ENCODE results near the gene PATL1.

PATL1 gene

DNA sequence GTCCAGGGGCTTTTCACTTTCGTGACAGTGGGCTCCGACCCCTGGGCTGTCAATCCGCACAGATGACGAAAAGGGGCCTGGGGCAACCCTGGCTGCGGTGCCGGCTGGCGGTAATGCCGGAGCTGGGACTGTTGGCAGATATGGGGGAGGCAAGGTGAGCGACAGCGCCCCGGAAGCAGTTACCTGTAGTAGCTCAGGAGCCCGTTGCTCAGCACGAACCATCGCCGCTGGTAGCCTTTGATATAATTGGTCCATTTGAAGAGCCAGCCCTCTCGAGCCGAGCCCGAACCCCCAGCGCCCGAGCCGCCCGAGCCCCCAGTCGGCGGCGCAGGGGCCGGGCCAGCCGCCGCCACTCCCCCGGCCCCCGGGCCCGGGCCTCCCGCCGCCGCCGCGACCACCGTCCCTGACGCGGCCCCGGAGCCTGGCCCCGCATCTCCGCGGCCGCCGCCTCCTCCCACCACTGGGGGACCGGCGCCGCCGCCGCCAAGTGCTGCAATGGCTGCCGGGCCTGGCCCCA, 53.7 kb downstream of the PATL1 start:
- peak; percentile 29 for DNase-seq (ENCODE audit: low read depth)

DNA sequence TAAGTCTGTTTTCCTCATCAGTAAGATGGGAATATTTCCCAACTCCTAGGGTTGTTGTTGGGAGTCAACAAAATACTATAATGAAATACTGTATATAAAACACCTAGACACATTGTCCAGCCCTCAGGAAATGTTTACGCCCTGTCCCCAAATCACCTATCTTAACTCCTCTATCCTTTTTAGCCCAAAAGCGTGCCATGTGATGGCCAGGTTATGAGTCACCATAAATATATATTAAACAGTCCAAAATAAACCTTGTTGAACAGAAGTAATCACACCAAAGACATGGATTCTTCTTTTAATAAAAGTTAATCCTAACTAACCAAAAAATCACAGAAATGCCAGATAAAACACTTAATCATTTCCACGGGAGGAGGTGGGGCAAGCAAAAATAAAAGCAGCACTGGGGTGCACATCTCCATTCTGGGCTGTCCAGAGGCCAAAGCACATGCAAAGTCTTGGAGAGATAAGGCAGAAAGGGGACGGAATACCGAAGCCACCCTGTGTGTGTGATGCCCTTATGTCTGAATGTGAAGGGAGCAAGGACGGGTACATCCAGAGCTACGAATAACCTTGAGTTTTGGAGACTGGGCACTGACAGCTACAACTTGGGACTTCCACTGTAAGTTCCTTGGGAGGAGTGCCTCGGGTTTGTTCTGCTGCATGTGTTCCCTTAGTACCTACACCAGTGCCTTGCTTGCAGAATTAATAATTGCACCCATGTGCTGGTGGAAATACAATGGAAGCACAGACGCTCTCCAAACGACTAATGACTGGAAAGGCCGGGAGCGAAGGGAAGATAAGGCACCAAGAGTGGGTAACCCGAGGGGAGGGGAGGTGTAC, 54.3 kb downstream of the PATL1 start:
- peak; percentile 27 for DNase-seq (ENCODE audit: low read depth)

DNA sequence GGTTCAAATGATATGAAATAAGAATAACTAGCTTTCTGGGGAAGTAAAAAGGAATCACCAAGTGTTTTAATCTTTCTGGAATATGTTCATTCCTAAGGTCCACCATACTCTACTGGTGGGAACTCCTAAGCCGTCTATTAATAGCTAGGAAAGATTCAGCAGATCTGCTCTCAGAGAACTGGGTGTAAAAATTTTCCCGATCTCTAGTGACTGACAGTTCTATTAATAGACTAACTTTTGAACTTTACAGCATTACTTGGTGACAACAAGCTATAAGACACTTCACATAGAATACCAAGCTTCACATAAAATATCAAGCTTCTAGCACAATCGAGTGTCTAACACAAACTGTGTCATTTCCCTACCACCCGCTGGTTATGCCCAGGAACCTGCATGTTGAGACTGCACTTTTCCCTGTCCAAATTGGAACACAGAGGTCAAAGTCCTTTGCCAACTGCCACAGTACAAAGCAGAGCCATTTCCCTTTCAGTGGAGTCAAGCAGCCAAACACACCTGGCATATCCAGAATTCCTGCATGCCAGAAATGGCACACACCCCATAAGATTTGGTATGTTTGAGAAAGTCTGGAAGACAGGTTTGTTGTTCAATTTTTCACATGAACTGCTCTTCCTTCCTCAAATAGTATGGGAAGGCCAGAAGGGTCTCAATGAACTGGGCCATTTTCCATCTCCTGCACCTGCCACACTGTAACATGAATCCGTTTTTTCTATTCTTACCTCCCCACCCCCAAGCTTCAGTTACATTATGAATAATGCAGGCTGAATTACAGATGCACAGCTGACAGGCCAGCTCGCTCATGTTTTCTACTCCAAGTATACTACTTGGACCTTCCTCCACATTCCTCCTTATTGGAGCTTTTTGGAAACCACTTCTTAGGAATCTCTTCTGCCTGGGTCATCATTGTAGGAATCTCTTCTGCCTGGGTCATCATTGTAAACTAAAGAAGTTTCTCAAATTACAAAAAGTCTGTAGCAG, 57.0 kb downstream of the PATL1 start:
- no peak for DNase-seq (ENCODE audit: low read depth)

DNA sequence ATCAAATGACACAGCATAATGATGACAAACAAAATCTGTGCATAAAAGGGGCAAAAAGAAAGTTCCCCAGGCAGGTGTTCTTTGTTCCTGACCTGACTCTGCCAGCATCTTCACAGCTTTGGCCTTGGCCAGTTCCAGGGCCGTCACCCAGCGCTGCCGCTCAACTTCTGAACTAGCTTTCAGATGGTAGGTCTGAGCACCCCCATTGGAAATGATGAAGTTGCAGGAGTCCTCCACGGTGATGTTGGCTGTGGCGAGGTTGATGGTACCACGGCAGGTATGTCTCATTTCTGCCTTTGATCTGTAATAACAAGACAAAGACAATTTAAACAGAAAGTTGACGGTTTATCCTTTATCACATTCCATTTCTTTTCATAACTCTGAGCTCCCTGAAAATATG, 58.5 kb downstream of the PATL1 start:
- no peak for DNase-seq (ENCODE audit: low read depth)

DNA sequence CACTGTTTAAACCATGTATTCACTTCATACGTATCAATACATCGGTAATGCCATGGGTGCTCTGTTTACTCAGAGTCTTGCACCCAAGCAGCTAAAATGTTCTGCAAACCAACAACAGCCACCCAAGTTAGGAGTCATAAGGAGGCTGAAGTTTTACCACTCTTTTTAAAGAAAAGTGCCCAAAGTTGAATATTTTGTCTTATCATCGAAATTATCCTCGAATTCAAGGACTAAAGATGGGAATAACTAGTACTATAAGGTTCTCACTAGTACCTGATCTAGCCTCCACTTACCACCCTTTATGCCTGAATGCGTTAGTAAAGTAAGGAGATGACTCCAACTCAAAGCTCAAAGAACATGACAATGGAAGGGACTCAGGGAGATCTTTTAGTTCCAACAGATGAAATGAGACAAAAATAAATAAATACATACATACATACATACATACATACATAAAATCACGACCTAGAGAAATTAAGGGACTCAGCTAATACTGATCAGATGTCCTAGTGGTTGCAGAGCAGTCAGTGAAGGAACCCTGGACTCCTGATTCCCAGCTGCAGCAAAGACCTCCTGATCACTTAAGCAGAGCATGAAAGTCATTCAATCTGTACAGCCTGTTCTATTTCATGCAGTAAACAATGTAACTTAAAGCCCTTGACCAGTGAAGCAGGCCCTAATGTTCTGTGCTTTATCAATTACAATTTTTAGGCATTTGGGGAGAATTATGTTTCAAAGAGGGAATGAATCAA, 61.0 kb downstream of the PATL1 start:
- DNase-seq (ENCODE audit: low read depth) = no peak

DNA sequence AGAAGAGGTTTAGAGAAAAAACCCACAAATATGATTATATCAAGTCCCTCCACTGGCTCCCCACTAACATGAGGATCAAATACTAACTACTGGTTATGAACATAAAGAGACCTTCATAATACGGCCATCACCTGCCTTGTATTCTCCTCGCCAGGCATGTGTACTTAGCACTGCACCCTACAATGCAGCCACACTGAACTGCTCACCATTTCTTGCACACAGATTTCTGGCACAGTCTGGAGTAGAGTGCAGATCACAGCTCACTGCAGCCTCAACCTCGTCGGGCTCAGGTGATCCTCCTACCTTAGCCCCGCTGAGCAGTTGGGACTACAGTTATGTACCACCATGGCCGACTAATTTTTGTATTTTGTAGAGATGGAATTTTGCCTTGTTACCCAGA, 66.4 kb downstream of the PATL1 start:
- DNase-seq (ENCODE audit: low read depth) = no peak

DNA sequence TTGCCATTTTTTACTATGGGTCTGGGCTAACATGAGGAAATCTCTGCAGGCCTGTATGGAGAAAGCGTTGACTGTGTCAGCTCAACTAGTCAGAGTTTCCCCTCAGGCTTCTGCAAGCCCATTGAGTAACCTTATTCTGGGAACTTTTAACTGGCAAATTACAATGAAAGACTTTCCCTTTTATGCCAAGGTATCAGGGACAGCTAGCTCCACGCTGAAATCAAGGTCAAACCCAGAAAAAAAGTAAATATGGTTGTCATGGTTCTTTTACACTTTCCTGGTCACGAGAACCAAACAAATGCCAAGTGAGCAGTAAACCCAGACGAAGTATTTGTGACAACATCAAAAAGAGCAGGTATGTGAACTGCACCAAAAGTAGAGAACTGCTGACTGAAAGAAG, 67.0 kb downstream of the PATL1 start:
- no peak for DNase-seq (ENCODE audit: low read depth)

DNA sequence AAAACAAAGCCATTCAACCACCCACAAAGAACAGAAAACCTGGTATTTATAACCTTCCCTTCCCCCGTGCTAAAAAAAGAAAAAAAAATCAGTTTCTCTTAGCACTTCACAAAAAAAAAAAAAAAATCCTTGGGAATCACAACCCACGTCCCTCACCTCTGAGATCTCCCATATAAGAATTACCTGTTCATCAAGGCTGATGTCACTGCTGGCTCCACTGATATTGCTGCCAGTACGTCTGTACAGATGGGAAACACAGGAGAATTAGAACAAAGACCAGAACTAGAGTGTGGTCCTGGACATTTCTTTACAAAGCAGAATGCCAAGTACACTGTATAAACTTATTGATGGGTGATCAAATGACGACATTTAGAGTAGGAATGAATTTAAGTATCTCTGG, 68.2 kb downstream of the PATL1 start:
- DNase-seq (ENCODE audit: low read depth) = no peak

DNA sequence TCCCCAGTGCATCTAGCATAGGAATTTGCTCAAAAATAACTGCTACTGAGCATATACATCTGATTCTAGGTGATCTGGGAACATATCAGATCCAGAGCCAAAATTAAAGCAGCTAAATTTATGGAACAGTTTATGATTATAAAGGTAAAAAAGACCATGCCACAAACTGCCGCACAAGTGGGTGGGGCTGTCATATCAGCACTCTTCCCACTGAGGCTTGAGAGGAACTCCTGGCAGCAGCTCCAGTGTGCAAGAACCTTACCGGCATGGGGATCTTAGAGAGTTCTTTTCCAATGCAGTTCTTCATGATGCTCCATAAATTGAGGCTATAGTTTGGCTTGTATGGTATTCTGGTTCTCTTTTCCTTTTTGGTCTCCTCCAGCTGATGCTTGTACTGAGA, 68.6 kb downstream of the PATL1 start:
- DNase-seq (ENCODE audit: low read depth) = no peak

DNA sequence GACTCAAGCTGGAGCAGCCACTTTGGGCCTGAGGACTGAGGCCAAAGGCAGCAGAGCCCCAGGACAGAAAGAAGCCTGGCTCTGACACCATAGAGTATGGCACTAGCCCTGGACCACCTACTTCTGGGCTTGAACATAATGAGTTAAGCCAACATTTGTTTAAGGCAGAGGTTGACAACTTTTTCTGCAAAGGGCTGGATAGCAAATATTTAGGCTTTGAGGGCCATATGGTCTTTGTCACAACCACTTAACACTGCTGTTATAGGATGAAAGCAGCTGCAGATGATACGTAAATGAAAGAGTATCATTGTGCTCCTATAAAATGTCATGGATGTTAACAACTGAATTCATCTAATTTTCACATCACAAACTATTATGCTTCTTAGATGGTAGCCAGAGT, 69.9 kb downstream of the PATL1 start:
- DNase-seq (ENCODE audit: low read depth) = no peak
